HCT116 (cell line): Measurements from ENCODE around the gene CCDC127.

ENCODE experiments used
- TF ChIP-seq, protein P1 (sequence below), 3 experiments: fragments of 200-600 bp in 1 of 3; sonication (generic) in 1 of 3; IDR thresholded peaks in 2 of 3; conservative IDR thresholded peaks in 1 of 3; 2 replicates each; pipeline ENCODE4 v1.5.1; 2012 to 2017; ENCODE audit warnings: low read depth in 2 of 3, low read length in 2 of 3, antibody characterized with exemption in 1 of 3, borderline replicate concordance in 1 of 3, control low read depth in 1 of 3, mild to moderate bottlenecking in 1 of 3, mixed read lengths in 1 of 3, mixed run types in 1 of 3, moderate library complexity in 1 of 3; ENCODE audit not compliant: insufficient read depth in 1 of 3
- TF ChIP-seq, protein P2 (sequence below): IDR thresholded peaks from 2 replicates; pipeline ENCODE4 v1.6.1; 2012

GRCh38 chr5:189486-189885 is 28.5 kb downstream of the CCDC127 start:
- TF ChIP-seq, protein P1, sequence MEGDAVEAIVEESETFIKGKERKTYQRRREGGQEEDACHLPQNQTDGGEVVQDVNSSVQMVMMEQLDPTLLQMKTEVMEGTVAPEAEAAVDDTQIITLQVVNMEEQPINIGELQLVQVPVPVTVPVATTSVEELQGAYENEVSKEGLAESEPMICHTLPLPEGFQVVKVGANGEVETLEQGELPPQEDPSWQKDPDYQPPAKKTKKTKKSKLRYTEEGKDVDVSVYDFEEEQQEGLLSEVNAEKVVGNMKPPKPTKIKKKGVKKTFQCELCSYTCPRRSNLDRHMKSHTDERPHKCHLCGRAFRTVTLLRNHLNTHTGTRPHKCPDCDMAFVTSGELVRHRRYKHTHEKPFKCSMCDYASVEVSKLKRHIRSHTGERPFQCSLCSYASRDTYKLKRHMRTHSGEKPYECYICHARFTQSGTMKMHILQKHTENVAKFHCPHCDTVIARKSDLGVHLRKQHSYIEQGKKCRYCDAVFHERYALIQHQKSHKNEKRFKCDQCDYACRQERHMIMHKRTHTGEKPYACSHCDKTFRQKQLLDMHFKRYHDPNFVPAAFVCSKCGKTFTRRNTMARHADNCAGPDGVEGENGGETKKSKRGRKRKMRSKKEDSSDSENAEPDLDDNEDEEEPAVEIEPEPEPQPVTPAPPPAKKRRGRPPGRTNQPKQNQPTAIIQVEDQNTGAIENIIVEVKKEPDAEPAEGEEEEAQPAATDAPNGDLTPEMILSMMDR (IDR thresholded peaks at IDR 0.05 in 2 of 3, conservative IDR thresholded peaks at IDR 0.05 in 1 of 3; ENCODE audit: borderline replicate concordance in 1 of 3, insufficient read depth in 1 of 3, low read depth in 2 of 3, low read length in 2 of 3), result no peak
- TF ChIP-seq, protein P2, sequence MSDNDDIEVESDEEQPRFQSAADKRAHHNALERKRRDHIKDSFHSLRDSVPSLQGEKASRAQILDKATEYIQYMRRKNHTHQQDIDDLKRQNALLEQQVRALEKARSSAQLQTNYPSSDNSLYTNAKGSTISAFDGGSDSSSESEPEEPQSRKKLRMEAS, result no peak
